ENCODE data around the gene MAP1B.

MAP1B gene

DNA sequence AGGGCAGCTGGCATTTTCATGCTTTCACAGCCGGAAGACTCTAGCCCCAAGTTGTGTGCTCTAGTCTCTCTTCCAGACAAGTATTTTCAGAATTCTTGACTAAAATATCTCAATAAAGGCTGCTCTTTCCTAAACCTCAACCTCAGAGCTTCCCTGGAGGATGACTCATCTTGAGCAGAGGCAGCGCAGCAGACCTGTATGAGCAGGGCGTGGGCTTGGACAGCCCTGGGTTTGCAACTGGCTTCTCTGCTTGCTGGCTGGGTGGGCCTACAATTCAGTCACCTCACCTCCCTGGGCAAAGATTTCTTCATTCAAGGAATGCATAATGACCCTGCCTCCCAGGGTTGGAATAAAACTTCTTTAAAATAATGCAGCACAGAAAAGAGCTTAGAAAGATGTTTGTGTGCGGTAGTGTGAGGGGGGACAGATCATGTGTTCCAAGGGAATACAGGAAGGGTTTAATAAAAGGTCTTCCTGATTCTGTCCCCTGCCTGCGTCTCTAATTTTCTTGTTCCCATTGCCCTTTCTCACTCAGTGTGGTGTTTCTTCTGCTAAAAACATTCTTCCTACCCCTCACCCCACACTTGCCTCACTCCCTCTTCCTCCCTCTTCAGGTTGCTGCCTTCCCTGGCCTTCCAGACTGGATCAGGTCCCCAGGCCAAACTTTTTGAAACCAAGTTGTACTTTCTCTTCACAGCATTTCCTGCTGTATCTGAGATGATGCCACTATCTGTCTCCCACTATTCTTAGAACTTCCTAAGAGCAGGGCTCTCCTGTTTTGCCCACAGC is 39.4 kb upstream of the MAP1B start:
- no peak for DNase-seq (ENCODE audit: low spot score)
- in situ Hi-C loops (cut with MboI; ENCODE audit: low sequenced_read_pairs, unreplicated experiment): no loop called here
- TF ChIP-seq, protein P1, sequence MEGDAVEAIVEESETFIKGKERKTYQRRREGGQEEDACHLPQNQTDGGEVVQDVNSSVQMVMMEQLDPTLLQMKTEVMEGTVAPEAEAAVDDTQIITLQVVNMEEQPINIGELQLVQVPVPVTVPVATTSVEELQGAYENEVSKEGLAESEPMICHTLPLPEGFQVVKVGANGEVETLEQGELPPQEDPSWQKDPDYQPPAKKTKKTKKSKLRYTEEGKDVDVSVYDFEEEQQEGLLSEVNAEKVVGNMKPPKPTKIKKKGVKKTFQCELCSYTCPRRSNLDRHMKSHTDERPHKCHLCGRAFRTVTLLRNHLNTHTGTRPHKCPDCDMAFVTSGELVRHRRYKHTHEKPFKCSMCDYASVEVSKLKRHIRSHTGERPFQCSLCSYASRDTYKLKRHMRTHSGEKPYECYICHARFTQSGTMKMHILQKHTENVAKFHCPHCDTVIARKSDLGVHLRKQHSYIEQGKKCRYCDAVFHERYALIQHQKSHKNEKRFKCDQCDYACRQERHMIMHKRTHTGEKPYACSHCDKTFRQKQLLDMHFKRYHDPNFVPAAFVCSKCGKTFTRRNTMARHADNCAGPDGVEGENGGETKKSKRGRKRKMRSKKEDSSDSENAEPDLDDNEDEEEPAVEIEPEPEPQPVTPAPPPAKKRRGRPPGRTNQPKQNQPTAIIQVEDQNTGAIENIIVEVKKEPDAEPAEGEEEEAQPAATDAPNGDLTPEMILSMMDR (IDR thresholded peaks at IDR 0.05; ENCODE audit: borderline replicate concordance, control extremely low read depth, extremely low read depth, insufficient read depth, missing control alignments): no peak

- TF ChIP-seq, protein P1 (IDR thresholded peaks at IDR 0.05; ENCODE audit: borderline replicate concordance, control extremely low read depth, extremely low read depth, insufficient read depth, missing control alignments): no peak
- in situ Hi-C loops (cut with MboI; ENCODE audit: low sequenced_read_pairs, unreplicated experiment): no loop called here
- no peak for DNase-seq (ENCODE audit: low spot score)
These were observed 36.7 kb upstream of the MAP1B start for GRCh38 chr5:72070529-72070928.

DNA sequence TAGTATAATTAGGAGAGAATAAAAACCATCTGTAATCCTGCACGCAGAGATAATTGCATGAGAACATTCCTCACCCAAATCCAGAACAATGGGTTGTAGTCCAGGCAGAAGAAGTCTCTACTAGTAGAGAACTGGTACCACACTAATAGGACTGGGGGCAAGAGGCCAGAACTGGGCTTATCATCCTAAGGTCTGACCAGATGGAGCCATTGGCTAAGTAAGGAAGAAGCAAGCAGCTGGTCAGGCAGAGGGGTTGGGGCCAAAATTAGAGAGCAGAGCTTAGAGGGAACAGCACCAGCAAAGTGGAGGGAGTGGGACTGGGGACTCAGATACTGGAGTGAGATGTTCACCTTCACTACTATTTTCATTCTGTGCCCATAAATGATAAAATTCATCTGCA is 35.4 kb upstream of the MAP1B start:
- in situ Hi-C loops (cut with MboI; ENCODE audit: low sequenced_read_pairs, unreplicated experiment): no loop called here
- no peak for DNase-seq (ENCODE audit: low spot score)
- TF ChIP-seq, protein P1 (IDR thresholded peaks at IDR 0.05; ENCODE audit: borderline replicate concordance, control extremely low read depth, extremely low read depth, insufficient read depth, missing control alignments): no peak

- DNase-seq (ENCODE audit: low spot score): no peak
- TF ChIP-seq, protein P1 (IDR thresholded peaks at IDR 0.05; ENCODE audit: borderline replicate concordance, control extremely low read depth, extremely low read depth, insufficient read depth, missing control alignments): no peak
These were observed 33.0 kb upstream of the MAP1B start for GRCh38 chr5:72074251-72074650.

GRCh38 chr5:72075461-72075860 is 31.8 kb upstream of the MAP1B start:
- no peak for DNase-seq (ENCODE audit: low spot score)
- in situ Hi-C loops (cut with MboI; ENCODE audit: low sequenced_read_pairs, unreplicated experiment): no loop called here

More at GRCh38 chr5:72074251-72074650, 33.0 kb upstream of the MAP1B start:
- in situ Hi-C loops (cut with MboI; ENCODE audit: low sequenced_read_pairs, unreplicated experiment): no loop called here

GRCh38 chr5:72076621-72077300 is 30.5 kb upstream of the MAP1B start:
- in situ Hi-C loops (cut with MboI; ENCODE audit: low sequenced_read_pairs, unreplicated experiment): no loop called here
- no peak for DNase-seq (ENCODE audit: low spot score)
- TF ChIP-seq, protein P1 (IDR thresholded peaks at IDR 0.05; ENCODE audit: borderline replicate concordance, control extremely low read depth, extremely low read depth, insufficient read depth, missing control alignments): no peak

More at GRCh38 chr5:72075461-72075860, 31.8 kb upstream of the MAP1B start:
- TF ChIP-seq, protein P1 (IDR thresholded peaks at IDR 0.05; ENCODE audit: borderline replicate concordance, control extremely low read depth, extremely low read depth, insufficient read depth, missing control alignments): no peak

Measured in GM13976 (cell line).